ENCODE data around the gene ARHGAP24.
"Not testable (repeated sequence)": the region's sequence is repeated elsewhere in the genome, so short reads cannot be mapped to it uniquely, and the experiment has no call there.

ARHGAP24 gene

GRCh38 chr4:85970535-85970934, 495.6 kb downstream of the ARHGAP24 start:
- no peak for DNase-seq

- no peak for DNase-seq
Measured at GRCh38 chr4:85979276-85979675, 504.3 kb downstream of the ARHGAP24 start.

GRCh38 chr4:85986266-85986665, 511.3 kb downstream of the ARHGAP24 start:
- DNase-seq = no peak

- no peak for DNase-seq
Measured at GRCh38 chr4:85993641-85994040, 518.7 kb downstream of the ARHGAP24 start.

- no peak for DNase-seq
Measured at GRCh38 chr4:85994576-85994975, 519.6 kb downstream of the ARHGAP24 start.

GRCh38 chr4:85995361-85995760, 520.4 kb downstream of the ARHGAP24 start:
- DNase-seq = no peak

- DNase-seq = no peak
Measured at GRCh38 chr4:86001591-86001990, 526.6 kb downstream of the ARHGAP24 start.

- no peak for DNase-seq
Measured at GRCh38 chr4:86004030-86004429, 529.1 kb downstream of the ARHGAP24 start.

- DNase-seq = no peak
Measured at GRCh38 chr4:86006057-86006456, 531.1 kb downstream of the ARHGAP24 start.

GRCh38 chr4:86007042-86007441, 532.1 kb downstream of the ARHGAP24 start:
- DNase-seq = no peak

- no peak for DNase-seq
Measured at GRCh38 chr4:86011117-86011516, 536.2 kb downstream of the ARHGAP24 start.

- no peak for DNase-seq
Measured at GRCh38 chr4:86013621-86014020, 538.7 kb downstream of the ARHGAP24 start.

- DNase-seq = no peak
Measured at GRCh38 chr4:86014599-86014998, 539.6 kb downstream of the ARHGAP24 start.

- no peak for DNase-seq
Measured at GRCh38 chr4:86015412-86016350, 540.7 kb downstream of the ARHGAP24 start.

GRCh38 chr4:86019362-86019761, 544.4 kb downstream of the ARHGAP24 start:
- DNase-seq = no peak

GRCh38 chr4:86019906-86020305, 545.0 kb downstream of the ARHGAP24 start:
- no peak for DNase-seq

- DNase-seq = not testable (repeated sequence)
Measured at GRCh38 chr4:86021671-86022070, 546.7 kb downstream of the ARHGAP24 start.

GRCh38 chr4:86026720-86027119, 551.8 kb downstream of the ARHGAP24 start:
- DNase-seq = no peak

GRCh38 chr4:86031927-86032326, 557.0 kb downstream of the ARHGAP24 start:
- no peak for DNase-seq

GRCh38 chr4:86032476-86033022, 557.6 kb downstream of the ARHGAP24 start:
- no peak for DNase-seq

GRCh38 chr4:86033171-86033570, 558.2 kb downstream of the ARHGAP24 start:
- DNase-seq = no peak

- no peak for DNase-seq
Measured at GRCh38 chr4:86034616-86035015, 559.7 kb downstream of the ARHGAP24 start.

- DNase-seq = no peak
Measured at GRCh38 chr4:86035688-86036087, 560.7 kb downstream of the ARHGAP24 start.

- no peak for DNase-seq
Measured at GRCh38 chr4:86036736-86037135, 561.8 kb downstream of the ARHGAP24 start.

Data from activated CD4-positive, alpha-beta T cell treated with anti-CD3 and anti-CD28 coated beads, Interleukin-2, amount 50 U/mL, for 16 hours (primary cell).